ENCODE data around the gene UBE2E3. TPM values are rescaled to one million over a fixed set of nuclear protein-coding genes. Genes with fewer than 3 reads are reported as not detected.

The UBE2E3 gene
- total RNA-seq, 4 donors from 2014 or later = 23.6 to 65.4 (median 49.0) TPM

- Histone ChIP-seq H3K27ac (no peak overlapping the region), H3K9me3 (no peaks in the 10 kb centered on the region), H3K4me3 (no peak overlapping the region), H3K27me3 (no peaks in the 10 kb centered on the region), H3K36me3 (no peaks in the 10 kb centered on the region), H3K4me1 (peaks cover 0 to 47% (median 17%) of the 10 kb centered on the region in 3 donors)
- TF ChIP-seq POLR2A (IDR thresholded peaks at IDR 0.05) = no peak
- TF ChIP-seq, protein P1, sequence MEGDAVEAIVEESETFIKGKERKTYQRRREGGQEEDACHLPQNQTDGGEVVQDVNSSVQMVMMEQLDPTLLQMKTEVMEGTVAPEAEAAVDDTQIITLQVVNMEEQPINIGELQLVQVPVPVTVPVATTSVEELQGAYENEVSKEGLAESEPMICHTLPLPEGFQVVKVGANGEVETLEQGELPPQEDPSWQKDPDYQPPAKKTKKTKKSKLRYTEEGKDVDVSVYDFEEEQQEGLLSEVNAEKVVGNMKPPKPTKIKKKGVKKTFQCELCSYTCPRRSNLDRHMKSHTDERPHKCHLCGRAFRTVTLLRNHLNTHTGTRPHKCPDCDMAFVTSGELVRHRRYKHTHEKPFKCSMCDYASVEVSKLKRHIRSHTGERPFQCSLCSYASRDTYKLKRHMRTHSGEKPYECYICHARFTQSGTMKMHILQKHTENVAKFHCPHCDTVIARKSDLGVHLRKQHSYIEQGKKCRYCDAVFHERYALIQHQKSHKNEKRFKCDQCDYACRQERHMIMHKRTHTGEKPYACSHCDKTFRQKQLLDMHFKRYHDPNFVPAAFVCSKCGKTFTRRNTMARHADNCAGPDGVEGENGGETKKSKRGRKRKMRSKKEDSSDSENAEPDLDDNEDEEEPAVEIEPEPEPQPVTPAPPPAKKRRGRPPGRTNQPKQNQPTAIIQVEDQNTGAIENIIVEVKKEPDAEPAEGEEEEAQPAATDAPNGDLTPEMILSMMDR (IDR thresholded peaks at IDR 0.05) = no peak
- intact Hi-C loops (cut with DNase I) = no loop called here
- DNase-seq = no peak
- 66 to 90% methylated on average over 2 of the region's 2 CpGs for WGBS, 2 donors
These were observed 5.5 kb downstream of the UBE2E3 start for GRCh38 chr2:180985771-180986395.

- Histone ChIP-seq H3K9me3 (no peaks in the 10 kb centered on the region), H3K27ac (no peak overlapping the region), H3K27me3 (no peaks in the 10 kb centered on the region), H3K36me3 (peaks cover 0 to 8% (median 0%) of the 10 kb centered on the region in 3 donors), H3K4me1 (peaks cover 0 to 41% (median 17%) of the 10 kb centered on the region in 3 donors), H3K4me3 (no peak overlapping the region)
- intact Hi-C loops (cut with DNase I) = no loop called here
- DNase-seq = no peak
- 89 to 95% methylated on average over 2 of the region's 2 CpGs for WGBS, 2 donors
- TF ChIP-seq, protein P1 (IDR thresholded peaks at IDR 0.05) = no peak
- no peak for TF ChIP-seq POLR2A (IDR thresholded peaks at IDR 0.05)
These were observed 6.7 kb downstream of the UBE2E3 start for GRCh38 chr2:180987146-180987545.

- intact Hi-C loops (cut with DNase I) = no loop called here
- Histone ChIP-seq H3K9me3 (no peaks in the 10 kb centered on the region), H3K36me3 (peaks cover 0 to 8% (median 0%) of the 10 kb centered on the region in 3 donors), H3K27ac (no peak overlapping the region), H3K4me1 (peaks cover 0 to 14% (median 0%) of the 10 kb centered on the region in 3 donors), H3K4me3 (no peak overlapping the region), H3K27me3 (no peaks in the 10 kb centered on the region)
- 54 to 63% methylated on average over 3 of the region's 3 CpGs for WGBS, 2 donors
- DNase-seq = no peak
- TF ChIP-seq, protein P1 (IDR thresholded peaks at IDR 0.05) = no peak
- TF ChIP-seq POLR2A (IDR thresholded peaks at IDR 0.05) = no peak
These were observed 9.9 kb downstream of the UBE2E3 start for GRCh38 chr2:180990337-180990736.

- 88 to 100% methylated on average over 1 of the region's 1 CpG for WGBS, 2 donors
- TF ChIP-seq, protein P1 (IDR thresholded peaks at IDR 0.05) = no peak
- TF ChIP-seq POLR2A (IDR thresholded peaks at IDR 0.05) = no peak
- intact Hi-C loops (cut with DNase I) = no loop called here
- Histone ChIP-seq H3K27ac (no peak overlapping the region), H3K27me3 (no peaks in the 10 kb centered on the region), H3K4me3 (no peak overlapping the region), H3K36me3 (peaks cover 0 to 8% (median 0%) of the 10 kb centered on the region in 3 donors), H3K9me3 (no peaks in the 10 kb centered on the region), H3K4me1 (peaks cover 0 to 10% (median 0%) of the 10 kb centered on the region in 3 donors)
- DNase-seq = no peak
These were observed 10.4 kb downstream of the UBE2E3 start for GRCh38 chr2:180990794-180991193.

DNA sequence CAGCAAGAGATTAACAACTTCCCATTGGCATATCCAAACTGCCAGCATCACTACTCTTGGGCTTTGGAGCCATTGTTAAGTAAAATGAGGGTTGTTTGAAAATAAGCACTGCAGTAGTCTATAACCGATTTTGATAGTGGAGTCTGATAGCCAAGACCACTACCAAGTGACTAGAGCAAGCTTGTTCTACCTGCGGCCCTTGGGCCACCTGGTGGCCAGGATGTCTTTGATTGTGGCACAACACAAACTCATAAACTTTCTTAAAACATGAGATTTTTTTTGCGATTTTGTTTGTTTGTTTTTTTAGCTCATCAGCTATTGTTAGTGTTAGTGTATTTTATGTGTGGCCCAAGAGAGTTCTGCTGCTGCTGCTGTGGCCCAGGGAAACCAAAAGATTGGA lies 11.0 kb downstream of the UBE2E3 start:
- no peak for DNase-seq
- no peak for TF ChIP-seq POLR2A (IDR thresholded peaks at IDR 0.05)
- TF ChIP-seq, protein P1 (IDR thresholded peaks at IDR 0.05) = no peak
- Histone ChIP-seq H3K27ac (no peak overlapping the region), H3K27me3 (no peaks in the 10 kb centered on the region), H3K4me3 (no peak overlapping the region), H3K9me3 (no peaks in the 10 kb centered on the region), H3K36me3 (peaks cover 0 to 8% (median 0%) of the 10 kb centered on the region in 3 donors), H3K4me1 (peaks cover 0 to 5% (median 0%) of the 10 kb centered on the region in 3 donors)
- intact Hi-C loops (cut with DNase I) = no loop called here
- WGBS, 2 donors = 88 to 100% methylated on average over 3 of the region's 3 CpGs

Data from esophagus squamous epithelium (tissue), 5 donors.